ENCODE results near the gene FOXC2. TPM values are rescaled to one million over a fixed set of nuclear protein-coding genes. Genes with fewer than 3 reads are reported as not detected.
A peak's percentile ranks its signal among the peaks of the same experiment; 100 is the strongest.

The FOXC2 gene
- total and polyA plus RNA-seq, 9 donors = 0.13 to 2.0 (median 1.2) TPM

- no peaks in the 10 kb centered on the region for H3K36me3 ChIP-seq (ENCODE audit: control insufficient read depth, insufficient read depth, low read length)
- no peaks in the 10 kb centered on the region for H3K9me3 ChIP-seq (replicated peaks; ENCODE audit: control insufficient read depth, low read depth, low read length)
- WGBS (ENCODE audit: insufficient coverage) = 47% methylated on average over 6 of the region's 8 CpGs
- H3K27ac ChIP-seq (ENCODE audit: low read length) = no peak overlapping the region
- H3K4me3 ChIP-seq (ENCODE audit: low read length) = no peak overlapping the region
- no peak for DNase-seq
- H3K4me1 ChIP-seq (ENCODE audit: control insufficient read depth, insufficient read depth, low read length) = peaks cover 10% of the 10 kb centered on the region
- H3K27me3 ChIP-seq (ENCODE audit: control insufficient read depth, insufficient read depth, low read length) = peaks cover 92% of the 10 kb centered on the region
These were observed 6.0 kb downstream of the FOXC2 start for GRCh38 chr16:86572606-86573005.

DNA sequence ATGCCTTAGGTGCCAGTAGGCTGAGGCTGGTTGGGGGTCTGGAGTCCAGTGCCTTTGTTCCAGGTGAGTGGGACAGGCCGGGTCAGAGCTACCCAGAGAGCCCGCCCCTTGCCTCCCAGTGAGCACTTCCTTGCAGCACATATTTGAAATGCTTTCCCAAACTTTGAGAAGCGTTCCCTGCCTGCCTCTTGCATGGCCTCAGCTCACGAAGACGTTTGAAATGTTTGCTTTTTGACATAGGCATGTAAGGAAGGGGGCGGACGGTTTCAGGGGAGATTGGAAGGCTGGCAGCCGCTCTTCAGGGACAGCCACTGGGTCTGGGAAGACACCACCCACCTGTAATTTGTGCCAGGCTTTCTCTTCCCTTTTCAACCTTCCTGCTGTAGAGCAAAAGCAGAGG, 6.6 kb downstream of the FOXC2 start:
- no peak for DNase-seq
- Histone ChIP-seq H3K36me3 (ENCODE audit: control insufficient read depth, insufficient read depth, low read length) (no peaks in the 10 kb centered on the region), H3K4me1 (ENCODE audit: control insufficient read depth, insufficient read depth, low read length) (peaks cover 10% of the 10 kb centered on the region), H3K27me3 (ENCODE audit: control insufficient read depth, insufficient read depth, low read length) (peaks cover 94% of the 10 kb centered on the region), H3K9me3 (replicated peaks; ENCODE audit: control insufficient read depth, low read depth, low read length) (no peaks in the 10 kb centered on the region), H3K4me3 (ENCODE audit: low read length) (no peak overlapping the region), H3K27ac (ENCODE audit: low read length) (no peak overlapping the region)
- WGBS (ENCODE audit: insufficient coverage) = 36% methylated on average over 8 of the region's 8 CpGs

GRCh38 chr16:86573646-86574508, 7.2 kb downstream of the FOXC2 start:
- peaks cover 15% of the 10 kb centered on the region for H3K4me1 ChIP-seq (ENCODE audit: control insufficient read depth, insufficient read depth, low read length)
- H3K27ac ChIP-seq (ENCODE audit: low read length) = no peak overlapping the region
- WGBS (ENCODE audit: insufficient coverage) = 48% methylated on average over 8 of the region's 13 CpGs
- peaks cover 95% of the 10 kb centered on the region for H3K27me3 ChIP-seq (ENCODE audit: control insufficient read depth, insufficient read depth, low read length)
- H3K4me3 ChIP-seq (ENCODE audit: low read length) = no peak overlapping the region
- H3K36me3 ChIP-seq (ENCODE audit: control insufficient read depth, insufficient read depth, low read length) = no peaks in the 10 kb centered on the region
- no peak for DNase-seq
- H3K9me3 ChIP-seq (replicated peaks; ENCODE audit: control insufficient read depth, low read depth, low read length) = no peaks in the 10 kb centered on the region

- 44% methylated on average over 4 of the region's 4 CpGs for WGBS (ENCODE audit: insufficient coverage)
- no peak overlapping the region for H3K4me3 ChIP-seq (ENCODE audit: low read length)
- H3K27ac ChIP-seq (ENCODE audit: low read length) = no peak overlapping the region
- peaks cover 97% of the 10 kb centered on the region for H3K27me3 ChIP-seq (ENCODE audit: control insufficient read depth, insufficient read depth, low read length)
- DNase-seq = no peak
- H3K4me1 ChIP-seq (ENCODE audit: control insufficient read depth, insufficient read depth, low read length) = peaks cover 16% of the 10 kb centered on the region
- no peaks in the 10 kb centered on the region for H3K9me3 ChIP-seq (replicated peaks; ENCODE audit: control insufficient read depth, low read depth, low read length)
- no peaks in the 10 kb centered on the region for H3K36me3 ChIP-seq (ENCODE audit: control insufficient read depth, insufficient read depth, low read length)
These were observed 8.0 kb downstream of the FOXC2 start for GRCh38 chr16:86574646-86575045.

DNA sequence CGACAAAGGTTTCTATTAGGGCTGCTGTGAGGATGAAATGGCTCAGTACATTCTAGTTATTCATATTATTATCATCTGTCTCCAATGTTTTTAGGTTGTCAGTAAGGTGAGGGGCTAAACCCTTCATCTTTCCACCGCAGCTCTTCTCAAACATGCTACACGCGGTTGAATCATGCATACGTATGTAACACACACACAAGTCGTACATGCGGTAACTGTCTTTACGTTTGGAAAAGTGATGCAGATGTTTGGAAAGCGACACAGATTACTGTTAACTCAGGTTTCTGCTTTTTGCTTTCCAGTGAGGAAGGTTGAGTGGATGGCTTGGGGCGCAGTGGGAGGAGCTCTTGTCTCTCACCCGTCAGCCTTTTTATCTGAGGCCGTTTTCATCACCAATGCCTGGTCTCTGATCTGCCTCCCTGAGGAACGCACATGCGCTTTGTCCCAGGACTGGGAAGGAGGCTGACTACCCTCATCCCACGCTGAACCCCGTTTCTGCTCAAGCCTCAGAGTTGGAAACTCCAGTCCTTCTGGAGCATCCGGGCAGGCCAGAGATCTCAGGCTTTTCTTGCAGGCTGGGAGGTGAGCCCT, 8.6 kb downstream of the FOXC2 start:
- WGBS (ENCODE audit: insufficient coverage) = 34% methylated on average over 11 of the region's 17 CpGs
- no peak for DNase-seq
- H3K4me1 ChIP-seq (ENCODE audit: control insufficient read depth, insufficient read depth, low read length) = peaks cover 16% of the 10 kb centered on the region
- H3K36me3 ChIP-seq (ENCODE audit: control insufficient read depth, insufficient read depth, low read length) = no peaks in the 10 kb centered on the region
- H3K9me3 ChIP-seq (replicated peaks; ENCODE audit: control insufficient read depth, low read depth, low read length) = no peaks in the 10 kb centered on the region
- H3K4me3 ChIP-seq (ENCODE audit: low read length) = no peak overlapping the region
- H3K27me3 ChIP-seq (ENCODE audit: control insufficient read depth, insufficient read depth, low read length) = peaks cover 97% of the 10 kb centered on the region
- no peak overlapping the region for H3K27ac ChIP-seq (ENCODE audit: low read length)

DNA sequence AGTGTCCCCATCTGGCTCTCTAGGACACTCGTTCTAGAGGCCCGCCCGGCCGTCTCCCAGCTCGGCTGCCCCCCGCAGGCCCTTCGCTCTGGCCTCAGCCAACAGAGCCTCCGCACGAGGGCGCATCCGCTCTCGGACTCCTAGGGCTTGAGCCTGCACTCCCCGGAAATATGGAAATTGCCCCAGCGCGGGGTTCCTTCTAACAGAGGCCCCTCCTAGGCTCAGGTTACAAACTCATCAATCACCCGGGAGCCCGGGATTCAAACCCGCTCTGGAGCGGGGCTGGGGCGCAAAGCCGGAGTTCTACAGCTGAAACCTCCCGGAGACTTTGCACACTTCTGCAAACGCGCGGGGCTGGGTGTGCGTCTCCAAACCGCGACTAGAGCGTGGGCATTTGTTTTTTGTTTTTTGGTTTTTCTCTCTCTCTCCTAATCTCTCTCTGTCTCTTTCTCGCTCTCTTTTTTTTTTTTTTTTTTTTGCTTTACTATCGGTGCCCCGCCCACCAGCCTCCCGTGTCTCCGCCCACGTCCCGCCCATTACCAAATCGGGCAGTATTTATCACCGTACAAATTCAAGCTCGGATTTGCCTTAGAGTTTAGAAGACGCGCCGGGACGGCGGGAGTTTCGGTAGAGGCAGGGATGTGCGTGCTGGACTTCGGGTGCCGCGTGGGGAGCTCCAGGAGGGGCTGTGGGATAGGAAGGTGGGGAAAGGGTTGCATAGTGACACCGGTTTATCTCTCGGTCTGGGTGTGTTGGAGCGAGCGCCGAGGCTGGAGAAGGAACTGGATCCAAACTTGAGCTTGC, 9.3 kb downstream of the FOXC2 start:
- Histone ChIP-seq H3K9me3 (replicated peaks; ENCODE audit: control insufficient read depth, low read depth, low read length) (no peaks in the 10 kb centered on the region), H3K4me1 (ENCODE audit: control insufficient read depth, insufficient read depth, low read length) (peaks cover 16% of the 10 kb centered on the region), H3K4me3 (ENCODE audit: low read length) (peak overlapping the region; percentile 18), H3K27me3 (ENCODE audit: control insufficient read depth, insufficient read depth, low read length) (peaks cover 95% of the 10 kb centered on the region), H3K27ac (ENCODE audit: low read length) (no peak overlapping the region), H3K36me3 (ENCODE audit: control insufficient read depth, insufficient read depth, low read length) (no peaks in the 10 kb centered on the region)
- under 1% methylated on average over 39 of the region's 54 CpGs for WGBS (ENCODE audit: insufficient coverage)
- peak; percentile 78 for DNase-seq

- Histone ChIP-seq H3K27ac (ENCODE audit: low read length) (no peak overlapping the region), H3K27me3 (ENCODE audit: control insufficient read depth, insufficient read depth, low read length) (peaks cover 95% of the 10 kb centered on the region), H3K9me3 (replicated peaks; ENCODE audit: control insufficient read depth, low read depth, low read length) (no peaks in the 10 kb centered on the region), H3K4me3 (ENCODE audit: low read length) (peak overlapping the region; percentile 9), H3K4me1 (ENCODE audit: control insufficient read depth, insufficient read depth, low read length) (peaks cover 16% of the 10 kb centered on the region), H3K36me3 (ENCODE audit: control insufficient read depth, insufficient read depth, low read length) (no peaks in the 10 kb centered on the region)
- WGBS (ENCODE audit: insufficient coverage) = 17% methylated on average over 28 of the region's 33 CpGs
- no peak for DNase-seq
These were observed 10.1 kb downstream of the FOXC2 start for GRCh38 chr16:86576591-86577313.

GRCh38 chr16:86577314-86577971, 10.8 kb downstream of the FOXC2 start:
- Histone ChIP-seq H3K27ac (ENCODE audit: low read length) (no peak overlapping the region), H3K4me3 (ENCODE audit: low read length) (no peak overlapping the region), H3K9me3 (replicated peaks; ENCODE audit: control insufficient read depth, low read depth, low read length) (no peaks in the 10 kb centered on the region), H3K36me3 (ENCODE audit: control insufficient read depth, insufficient read depth, low read length) (no peaks in the 10 kb centered on the region), H3K4me1 (ENCODE audit: control insufficient read depth, insufficient read depth, low read length) (peaks cover 16% of the 10 kb centered on the region), H3K27me3 (ENCODE audit: control insufficient read depth, insufficient read depth, low read length) (peaks cover 88% of the 10 kb centered on the region)
- 61% methylated on average over 5 of the region's 12 CpGs for WGBS (ENCODE audit: insufficient coverage)
- DNase-seq = no peak

DNA sequence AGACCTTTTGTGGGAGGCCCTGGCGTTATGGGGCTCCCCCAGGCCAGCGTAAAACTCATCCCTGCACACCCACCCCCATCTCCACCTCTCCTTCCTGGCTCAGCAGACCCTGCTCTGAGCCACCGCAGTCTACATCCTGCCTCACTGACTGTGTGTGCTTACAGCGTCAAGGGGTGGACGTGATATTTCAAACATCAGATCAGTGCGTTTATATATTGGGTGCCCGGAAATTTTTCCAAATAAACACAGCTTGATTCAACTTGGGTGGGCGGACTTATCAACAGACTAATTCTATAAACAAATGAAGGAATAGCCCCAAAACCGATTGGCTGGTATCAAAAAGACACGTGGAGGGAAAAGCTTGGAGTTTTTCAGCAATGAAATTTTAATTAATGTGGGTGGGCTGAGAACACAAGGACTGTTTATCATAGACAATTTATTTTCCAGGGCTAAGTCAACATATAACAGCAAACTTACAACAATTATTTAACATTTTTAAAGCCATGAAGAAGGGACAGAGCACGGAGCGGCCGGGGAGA, 11.5 kb downstream of the FOXC2 start, which contains the start of gene FOXL1:
Gene FOXL1 (plus strand): TSS at position 489 of the 539 bp plus-strand sequence. CDS start 175 bp downstream, outside the sequence.
- H3K4me3 ChIP-seq (ENCODE audit: low read length) = no peak within 1 kb of the TSS
- no peaks in the 10 kb centered on the region for H3K9me3 ChIP-seq (replicated peaks; ENCODE audit: control insufficient read depth, low read depth, low read length)
- H3K4me1 ChIP-seq (ENCODE audit: control insufficient read depth, insufficient read depth, low read length) = peaks cover 16% of the 10 kb centered on the region
- no peaks in the 10 kb centered on the region for H3K36me3 ChIP-seq (ENCODE audit: control insufficient read depth, insufficient read depth, low read length)
- 17% methylated on average over 4 of the region's 13 CpGs for WGBS (ENCODE audit: insufficient coverage)
- DNase-seq = peak; percentile 41
- peaks cover 82% of the 10 kb centered on the region for H3K27me3 ChIP-seq (ENCODE audit: control insufficient read depth, insufficient read depth, low read length)
- no peak within 1 kb of the TSS for H3K27ac ChIP-seq (ENCODE audit: low read length)
